ENCODE measurements around the gene SCAMP4. TPM values are rescaled to one million over a fixed set of nuclear protein-coding genes. Genes with fewer than 3 reads are reported as not detected.

The SCAMP4 gene
- total RNA-seq, 1 experiment from 2014 or later, result 69.8 TPM

DNA sequence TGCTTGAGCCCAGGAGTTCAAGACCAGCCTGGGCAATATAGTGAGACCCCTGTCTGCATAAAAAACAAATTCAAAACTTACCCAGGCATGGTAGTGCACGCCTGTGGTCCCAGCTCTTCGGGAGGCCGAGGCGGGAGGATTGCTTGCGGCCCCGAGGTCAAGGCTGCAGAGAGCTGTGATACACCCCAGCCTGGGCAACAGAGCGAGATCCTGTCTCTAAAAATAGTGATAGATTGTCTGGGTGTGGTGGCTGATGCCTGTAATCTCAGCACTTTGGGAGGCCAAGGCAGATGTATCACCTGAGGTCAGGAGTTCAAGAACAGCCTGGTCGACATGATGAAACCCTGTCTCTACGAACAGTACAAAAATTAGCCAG, 37.9 kb upstream of the SCAMP4 start:
- Histone ChIP-seq H3K79me2 (ENCODE audit: low read depth) (peaks cover 5% of the 10 kb centered on the region), H3K4me2 (no peak overlapping the region), H3K4me1 (replicated peaks; ENCODE audit: insufficient read depth) (no peaks in the 10 kb centered on the region), H3K4me3 (no peak overlapping the region), H3F3A (ENCODE audit: insufficient read depth, low read depth) (no peaks in the 10 kb centered on the region), H3K27ac (no peak overlapping the region), H2AFZ (no peak overlapping the region), H3K27me3 (ENCODE audit: insufficient read depth, low read depth) (no peaks in the 10 kb centered on the region), H4K20me1 (ENCODE audit: insufficient read depth) (no peaks in the 10 kb centered on the region; the same call in 1 of the 2 replicates), H3K9me2 (ENCODE audit: insufficient read depth) (no peaks in the 10 kb centered on the region), H3K36me3 (ENCODE audit: low read depth) (no peaks in the 10 kb centered on the region), H3K9me3 (ENCODE audit: insufficient read depth, low read depth) (no peaks in the 10 kb centered on the region)
- DNase-seq, result no peak
- CTCF ChIA-PET, result no interaction called here
- BruUV-seq (replicated peaks), result no TSS peak
- intact Hi-C loops (cut with micrococcal nuclease; ENCODE audit: unreplicated experiment), result no loop called here
- POLR2A ChIA-PET (ENCODE audit: unreplicated experiment), result no interaction called here
- TF ChIP-seq, protein P1, sequence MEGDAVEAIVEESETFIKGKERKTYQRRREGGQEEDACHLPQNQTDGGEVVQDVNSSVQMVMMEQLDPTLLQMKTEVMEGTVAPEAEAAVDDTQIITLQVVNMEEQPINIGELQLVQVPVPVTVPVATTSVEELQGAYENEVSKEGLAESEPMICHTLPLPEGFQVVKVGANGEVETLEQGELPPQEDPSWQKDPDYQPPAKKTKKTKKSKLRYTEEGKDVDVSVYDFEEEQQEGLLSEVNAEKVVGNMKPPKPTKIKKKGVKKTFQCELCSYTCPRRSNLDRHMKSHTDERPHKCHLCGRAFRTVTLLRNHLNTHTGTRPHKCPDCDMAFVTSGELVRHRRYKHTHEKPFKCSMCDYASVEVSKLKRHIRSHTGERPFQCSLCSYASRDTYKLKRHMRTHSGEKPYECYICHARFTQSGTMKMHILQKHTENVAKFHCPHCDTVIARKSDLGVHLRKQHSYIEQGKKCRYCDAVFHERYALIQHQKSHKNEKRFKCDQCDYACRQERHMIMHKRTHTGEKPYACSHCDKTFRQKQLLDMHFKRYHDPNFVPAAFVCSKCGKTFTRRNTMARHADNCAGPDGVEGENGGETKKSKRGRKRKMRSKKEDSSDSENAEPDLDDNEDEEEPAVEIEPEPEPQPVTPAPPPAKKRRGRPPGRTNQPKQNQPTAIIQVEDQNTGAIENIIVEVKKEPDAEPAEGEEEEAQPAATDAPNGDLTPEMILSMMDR (conservative IDR thresholded peaks at IDR 0.05), result no peak
- TF ChIP-seq EZH2 (IDR thresholded peaks at IDR 0.05; ENCODE audit: low read depth), result no peak

DNA sequence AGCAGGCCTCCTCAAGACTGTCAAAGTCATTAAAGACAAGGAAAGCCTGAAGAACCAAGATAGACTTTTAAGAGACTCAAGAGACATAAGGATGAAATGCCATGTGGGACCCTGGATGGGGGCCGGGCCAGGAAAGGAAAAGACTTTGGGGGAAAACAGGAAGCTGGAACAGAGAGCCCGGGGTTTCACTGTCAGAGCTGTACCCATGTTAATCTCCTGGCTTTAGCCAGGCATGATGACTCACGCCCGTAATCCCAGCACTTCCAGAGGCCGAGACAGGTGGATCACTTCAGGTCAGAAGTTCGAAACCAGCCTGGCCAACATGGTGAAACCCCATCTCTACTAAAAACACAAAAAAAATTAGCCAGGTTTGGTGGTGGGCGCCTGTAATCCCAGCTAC, 36.2 kb upstream of the SCAMP4 start:
- Histone ChIP-seq H3K4me1 (replicated peaks; ENCODE audit: insufficient read depth) (peaks cover 4% of the 10 kb centered on the region), H3K4me2 (no peak overlapping the region), H3K79me2 (ENCODE audit: low read depth) (peaks cover 19% of the 10 kb centered on the region), H3K4me3 (no peak overlapping the region), H4K20me1 (ENCODE audit: insufficient read depth) (no peaks in the 10 kb centered on the region; the same call in 1 of the 2 replicates), H3K36me3 (ENCODE audit: low read depth) (no peaks in the 10 kb centered on the region), H3K9me2 (ENCODE audit: insufficient read depth) (no peaks in the 10 kb centered on the region), H3K27ac (no peak overlapping the region), H3K9me3 (ENCODE audit: insufficient read depth, low read depth) (no peaks in the 10 kb centered on the region), H2AFZ (no peak overlapping the region), H3K27me3 (ENCODE audit: insufficient read depth, low read depth) (no peaks in the 10 kb centered on the region), H3F3A (ENCODE audit: insufficient read depth, low read depth) (no peaks in the 10 kb centered on the region)
- intact Hi-C loops (cut with micrococcal nuclease; ENCODE audit: unreplicated experiment), result no loop called here
- no peak for TF ChIP-seq EZH2 (IDR thresholded peaks at IDR 0.05; ENCODE audit: low read depth)
- DNase-seq, result no peak
- POLR2A ChIA-PET (ENCODE audit: unreplicated experiment), result no interaction called here
- no TSS peak for BruUV-seq (replicated peaks)
- CTCF ChIA-PET, result interaction anchor here (0.5 kb wide), 1 partner anchor 29 kb away, joined by 3 read pairs; no protein-coding TSS in a partner anchor

DNA sequence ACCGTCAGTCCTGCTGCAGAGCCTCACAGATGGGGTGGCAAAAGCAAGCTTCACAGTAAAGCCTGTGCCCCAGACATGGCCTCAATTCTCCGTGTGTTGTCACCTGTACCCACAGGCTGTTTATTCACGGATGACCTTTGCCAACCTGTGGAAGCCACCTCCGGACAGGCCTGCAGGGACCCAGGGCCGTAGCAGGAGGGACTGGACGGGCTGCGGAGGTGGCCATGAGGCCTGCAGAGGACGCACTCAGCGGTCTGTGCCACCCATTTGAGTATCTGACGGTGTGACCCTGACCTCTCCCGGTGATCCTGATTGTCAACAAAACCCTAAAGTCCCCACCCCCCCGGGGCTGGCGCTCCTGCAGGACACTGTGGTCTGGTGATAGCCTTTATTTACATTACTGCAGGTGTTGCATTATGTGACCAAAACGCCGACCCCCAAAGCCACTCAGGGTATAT, 34.0 kb upstream of the SCAMP4 start:
- DNase-seq, result no peak
- Histone ChIP-seq H3K9me2 (ENCODE audit: insufficient read depth) (no peaks in the 10 kb centered on the region), H4K20me1 (ENCODE audit: insufficient read depth) (no peaks in the 10 kb centered on the region; the same call in 1 of the 2 replicates), H2AFZ (no peak overlapping the region), H3K27me3 (ENCODE audit: insufficient read depth, low read depth) (no peaks in the 10 kb centered on the region), H3K9me3 (ENCODE audit: insufficient read depth, low read depth) (no peaks in the 10 kb centered on the region), H3K4me1 (replicated peaks; ENCODE audit: insufficient read depth) (peaks cover 9% of the 10 kb centered on the region), H3F3A (ENCODE audit: insufficient read depth, low read depth) (peaks cover 4% of the 10 kb centered on the region; the same call in 1 of the 2 replicates), H3K36me3 (ENCODE audit: low read depth) (no peaks in the 10 kb centered on the region), H3K27ac (no peak overlapping the region), H3K4me3 (no peak overlapping the region), H3K79me2 (ENCODE audit: low read depth) (peaks cover 38% of the 10 kb centered on the region), H3K4me2 (no peak overlapping the region)
- BruUV-seq (replicated peaks), result no TSS peak
- intact Hi-C loops (cut with micrococcal nuclease; ENCODE audit: unreplicated experiment), result no loop called here
- TF ChIP-seq EZH2 (IDR thresholded peaks at IDR 0.05; ENCODE audit: low read depth), result no peak
- TF ChIP-seq, protein P1 (conservative IDR thresholded peaks at IDR 0.05), result no peak
- CTCF ChIA-PET, result no interaction called here
- POLR2A ChIA-PET (ENCODE audit: unreplicated experiment), result no interaction called here

DNA sequence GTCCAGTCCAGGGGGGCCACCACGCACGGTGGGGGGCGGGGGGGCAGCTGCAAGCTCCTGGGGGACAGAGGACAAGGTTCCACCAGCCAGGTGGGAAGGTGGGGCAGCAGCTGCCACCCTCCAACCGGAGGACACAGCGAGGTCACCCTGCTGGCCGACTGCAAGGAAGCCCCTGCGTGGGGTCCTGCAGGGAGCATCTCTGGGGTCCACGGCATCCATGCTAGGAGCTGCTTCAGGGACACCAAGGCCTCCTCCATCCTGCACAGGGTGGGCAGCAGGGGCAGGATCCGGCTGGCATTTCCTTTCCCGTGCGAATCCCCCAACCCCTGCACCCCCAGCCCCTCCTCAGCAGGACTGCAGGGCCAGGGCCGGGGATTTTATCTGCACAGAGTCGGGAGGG, 33.6 kb upstream of the SCAMP4 start:
- no peaks in the 10 kb centered on the region for H3K36me3 ChIP-seq (ENCODE audit: low read depth)
- no TSS peak for BruUV-seq (replicated peaks)
- CTCF ChIA-PET, result no interaction called here
- POLR2A ChIA-PET (ENCODE audit: unreplicated experiment), result no interaction called here
- H4K20me1 ChIP-seq (ENCODE audit: insufficient read depth), result no peaks in the 10 kb centered on the region; the same call in 1 of the 2 replicates
- H3K27me3 ChIP-seq (ENCODE audit: insufficient read depth, low read depth), result no peaks in the 10 kb centered on the region
- peaks cover 38% of the 10 kb centered on the region for H3K79me2 ChIP-seq (ENCODE audit: low read depth)
- intact Hi-C loops (cut with micrococcal nuclease; ENCODE audit: unreplicated experiment), result no loop called here
- H3K9me2 ChIP-seq (ENCODE audit: insufficient read depth), result no peaks in the 10 kb centered on the region
- no peak overlapping the region for H2AFZ ChIP-seq
- no peak overlapping the region for H3K27ac ChIP-seq
- no peak for DNase-seq
- peaks cover 4% of the 10 kb centered on the region; the same call in 1 of the 2 replicates for H3F3A ChIP-seq (ENCODE audit: insufficient read depth, low read depth)
- no peaks in the 10 kb centered on the region for H3K9me3 ChIP-seq (ENCODE audit: insufficient read depth, low read depth)
- TF ChIP-seq EZH2 (IDR thresholded peaks at IDR 0.05; ENCODE audit: low read depth), result no peak
- TF ChIP-seq, protein P1 (conservative IDR thresholded peaks at IDR 0.05), result no peak
- peaks cover 9% of the 10 kb centered on the region for H3K4me1 ChIP-seq (replicated peaks; ENCODE audit: insufficient read depth)
- no peak overlapping the region for H3K4me3 ChIP-seq
- H3K4me2 ChIP-seq, result no peak overlapping the region
